ENCODE results near the gene TM6SF1. TPM values are rescaled to one million over a fixed set of nuclear protein-coding genes. Genes with fewer than 3 reads are reported as not detected.

Gene TM6SF1
- total and polyA plus RNA-seq, 2 of the 8 experiments (the other 6 are each of a cell fraction or from before 2014, with no cell fraction given) = 0.74 to 1.0 TPM

DNA sequence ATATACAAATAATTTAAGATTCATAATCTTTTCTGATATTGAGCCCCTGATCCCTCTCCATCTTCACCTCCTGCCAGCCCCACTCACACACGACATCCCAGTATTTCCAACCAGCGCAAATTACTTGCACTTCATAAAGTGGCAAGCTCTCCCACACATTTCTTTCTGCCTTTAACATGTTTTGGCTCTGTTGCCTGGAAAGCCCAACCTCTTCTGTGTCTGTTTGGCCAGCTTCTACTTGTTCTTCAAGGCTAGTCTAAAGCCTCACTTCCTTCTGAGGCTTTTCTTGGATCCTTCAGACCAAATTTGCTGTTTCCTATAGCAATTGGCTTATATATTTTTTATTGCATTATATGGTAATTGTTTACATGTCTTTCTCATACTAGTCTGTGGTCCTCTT is 5.1 kb upstream of the TM6SF1 start:
- H4K91ac ChIP-seq (replicated peaks; ENCODE audit: insufficient read length, low read length) = no peak overlapping the region
- 90% methylated on average over 2 of the region's 2 CpGs; no CpG with 5 or more reads in 1 of the 2 experiments for WGBS, 2 experiments (ENCODE audit: extremely low coverage in 1 of 2, insufficient coverage in 1 of 2, insufficient read length in 1 of 2, insufficient replicate concordance in 2 of 2, low coverage in 1 of 2, low lambda C conversion rate in 2 of 2, missing lambda C conversion rate in 1 of 2)
- no peak for TF ChIP-seq RBBP5 (IDR thresholded peaks at IDR 0.05; ENCODE audit: borderline replicate concordance, low read depth, low read length)
- TF ChIP-seq TAF1 (IDR thresholded peaks at IDR 0.05; ENCODE audit: low read depth, low read length) = no peak
- no peak for TF ChIP-seq PHF8 (conservative IDR thresholded peaks at IDR 0.05; ENCODE audit: low read depth, low read length)
- TF ChIP-seq BACH1 (IDR thresholded peaks at IDR 0.05; ENCODE audit: low read length) = no peak
- no peak for TF ChIP-seq ZNF274 (IDR thresholded peaks at IDR 0.05; ENCODE audit: borderline replicate concordance, extremely low read depth, low read length)
- TF ChIP-seq HDAC2 (IDR thresholded peaks at IDR 0.05; ENCODE audit: borderline replicate concordance in 1 of 2, low read depth in 2 of 2, low read length in 2 of 2) = no peak
- no peak for TF ChIP-seq SIRT6 (IDR thresholded peaks at IDR 0.05; ENCODE audit: low read length)
- no peak for TF ChIP-seq SIX5 (IDR thresholded peaks at IDR 0.05; ENCODE audit: low read depth, low read length)
- no peak for TF ChIP-seq RFX5 (IDR thresholded peaks at IDR 0.05; ENCODE audit: borderline replicate concordance, low read depth, low read length)
- TF ChIP-seq POLR2A (IDR thresholded peaks at IDR 0.05; ENCODE audit: control extremely low read depth in 1 of 2, low read depth in 2 of 2, low read length in 2 of 2) = no peak
- TF ChIP-seq TAF7 (optimal IDR thresholded peaks at IDR 0.05; ENCODE audit: borderline replicate concordance, low read depth, low read length) = no peak
- no peak for TF ChIP-seq EGR1 (IDR thresholded peaks at IDR 0.05; ENCODE audit: borderline replicate concordance, low read depth, low read length)
- TF ChIP-seq NRF1 (IDR thresholded peaks at IDR 0.05; ENCODE audit: low read depth, low read length) = no peak
- no peak for TF ChIP-seq JUN (IDR thresholded peaks at IDR 0.05; ENCODE audit: low read depth, low read length)
- no peak for TF ChIP-seq RXRA (IDR thresholded peaks at IDR 0.05; ENCODE audit: insufficient read depth, low read depth, low read length)
- no peak for TF ChIP-seq TEAD4 (IDR thresholded peaks at IDR 0.05; ENCODE audit: low read depth, low read length)

More for the DNA sequence above, 5.1 kb upstream of the TM6SF1 start:
- H3K4ac ChIP-seq (replicated peaks; ENCODE audit: insufficient read length, low read depth, low read length) = no peak overlapping the region
- H3K36me3 ChIP-seq (ENCODE audit: control insufficient read depth in 2 of 4, insufficient read depth in 4 of 4, low read length in 3 of 4) = no peaks in the 10 kb centered on the region
- H3K27me3 ChIP-seq (replicated peaks in 1 of 4; ENCODE audit: control insufficient read depth in 3 of 4, extremely low read depth in 1 of 4, insufficient read depth in 3 of 4, low read length in 3 of 4) = peaks cover 0 to 16% (median 11%) of the 10 kb centered on the region in 4 experiments; a peak in 6 of 7 replicates
- H3K4me3 ChIP-seq (ENCODE audit: extremely low read depth in 1 of 4, insufficient read depth in 2 of 4, low read depth in 3 of 4, low read length in 4 of 4) = no peak overlapping the region
- no peak overlapping the region for H4K8ac ChIP-seq (ENCODE audit: extremely low read depth, insufficient read depth, low read length)
- no peak overlapping the region for H4K5ac ChIP-seq (ENCODE audit: insufficient read length, low read depth, low read length)
- H3K18ac ChIP-seq (ENCODE audit: extremely low read depth, low read length) = no peak overlapping the region
- no peak overlapping the region for H2BK20ac ChIP-seq (ENCODE audit: low read length)
- DNase-seq (ENCODE audit: low read depth in 1 of 2, low spot score in 2 of 2) = no peak
- H2BK12ac ChIP-seq (ENCODE audit: low read depth, low read length) = no peak overlapping the region
- no peaks in the 10 kb centered on the region for H3K9me3 ChIP-seq (ENCODE audit: insufficient read depth in 2 of 2, low read depth in 1 of 2, low read length in 1 of 2)
- no peaks in the 10 kb centered on the region for H3K79me1 ChIP-seq (ENCODE audit: low read depth, low read length)
- no peak overlapping the region for H2AFZ ChIP-seq (ENCODE audit: low read length)
- no peak overlapping the region for H3K23ac ChIP-seq (ENCODE audit: insufficient read length)
- H3K23me2 ChIP-seq (ENCODE audit: low read depth, low read length) = peaks cover 3% of the 10 kb centered on the region; the same call in 1 of the 2 replicates
- H2AK5ac ChIP-seq (ENCODE audit: low read depth, low read length) = no peak overlapping the region
- no peak overlapping the region for H3K14ac ChIP-seq (ENCODE audit: insufficient read length)
- CTCF ChIA-PET (ENCODE audit: partially characterized antibody) = no interaction called here
- no peak overlapping the region for H3K4me2 ChIP-seq (ENCODE audit: insufficient read depth in 1 of 2, low read depth in 2 of 2, low read length in 2 of 2)
- H3K9ac ChIP-seq (replicated peaks in 1 of 4; ENCODE audit: extremely low read depth in 1 of 4, low read depth in 3 of 4, low read length in 3 of 4) = no peak overlapping the region
- POLR2A ChIA-PET (ENCODE audit: partially characterized antibody) = no interaction called here
- H2BK120ac ChIP-seq (replicated peaks; ENCODE audit: low read depth, low read length) = no peak overlapping the region
- H3K27ac ChIP-seq (ENCODE audit: low read depth, low read length) = no peak overlapping the region
- no peak overlapping the region for H2BK5ac ChIP-seq (ENCODE audit: low read depth, low read length)
- H4K20me1 ChIP-seq (replicated peaks in 1 of 2; ENCODE audit: control insufficient read depth in 1 of 2, insufficient read depth in 2 of 2, low read length in 2 of 2) = no peaks in the 10 kb centered on the region
- H2BK15ac ChIP-seq (ENCODE audit: low read length) = no peak overlapping the region
- H3K4me1 ChIP-seq (replicated peaks in 1 of 4; ENCODE audit: control insufficient read depth in 3 of 4, insufficient read depth in 4 of 4, low read length in 3 of 4) = no peaks in the 10 kb centered on the region
- FAIRE-seq = no peak
- H3K56ac ChIP-seq (replicated peaks; ENCODE audit: insufficient read length, low read depth, low read length) = no peak overlapping the region
- no peaks in the 10 kb centered on the region for H3K79me2 ChIP-seq (ENCODE audit: control insufficient read depth in 1 of 2, insufficient read depth in 2 of 2, low read length in 2 of 2)

Measured in H1 (cell line).